GM21360 (cell line): ENCODE measurements around the gene ERFE.

Experiments
- ATAC-seq: cut with Tn5 transposase; IDR thresholded peaks from one replicate; pipeline ENCODE4 v1.9.1; 2021; ENCODE audit warnings: mild to moderate bottlenecking, moderate library complexity; ENCODE audit not compliant: unreplicated experiment

Gene ERFE

DNA sequence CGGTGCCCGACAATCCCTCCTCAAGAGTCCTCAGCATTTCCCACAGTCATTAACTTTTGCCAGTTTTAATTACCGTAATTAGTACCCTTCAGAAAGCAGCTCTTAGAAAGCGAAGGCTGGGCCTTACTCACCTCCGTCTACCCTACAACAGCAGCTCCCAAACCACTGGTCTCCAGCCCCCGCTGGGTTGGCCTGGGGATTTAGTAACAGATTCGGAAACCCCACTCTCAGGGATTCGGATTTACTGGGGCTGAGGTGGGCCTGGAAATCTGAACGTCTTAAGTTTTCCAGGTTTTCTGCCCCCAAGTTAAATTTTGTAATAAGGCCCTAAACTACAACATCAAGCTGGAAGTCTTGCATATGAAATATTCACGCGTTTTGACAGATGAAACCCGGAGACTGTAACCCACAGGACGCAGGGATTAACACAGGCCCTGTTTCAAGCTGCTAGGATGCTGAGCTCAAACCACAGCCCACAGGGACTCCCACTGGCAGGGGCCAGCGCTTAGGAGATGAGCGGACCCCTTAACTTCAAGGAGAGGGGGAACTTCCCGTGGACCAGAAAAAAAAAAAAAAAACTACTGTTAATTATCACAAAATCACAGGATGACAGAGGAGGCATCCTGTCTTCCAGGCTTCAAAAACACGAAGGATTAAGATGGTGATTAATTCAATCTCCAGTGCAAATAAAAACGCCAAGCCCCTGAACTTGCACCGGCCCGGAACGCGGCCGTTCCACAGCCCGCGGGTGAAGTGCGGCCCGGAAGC, 43.7 kb downstream of the ERFE start:
- no peak for ATAC-seq

DNA sequence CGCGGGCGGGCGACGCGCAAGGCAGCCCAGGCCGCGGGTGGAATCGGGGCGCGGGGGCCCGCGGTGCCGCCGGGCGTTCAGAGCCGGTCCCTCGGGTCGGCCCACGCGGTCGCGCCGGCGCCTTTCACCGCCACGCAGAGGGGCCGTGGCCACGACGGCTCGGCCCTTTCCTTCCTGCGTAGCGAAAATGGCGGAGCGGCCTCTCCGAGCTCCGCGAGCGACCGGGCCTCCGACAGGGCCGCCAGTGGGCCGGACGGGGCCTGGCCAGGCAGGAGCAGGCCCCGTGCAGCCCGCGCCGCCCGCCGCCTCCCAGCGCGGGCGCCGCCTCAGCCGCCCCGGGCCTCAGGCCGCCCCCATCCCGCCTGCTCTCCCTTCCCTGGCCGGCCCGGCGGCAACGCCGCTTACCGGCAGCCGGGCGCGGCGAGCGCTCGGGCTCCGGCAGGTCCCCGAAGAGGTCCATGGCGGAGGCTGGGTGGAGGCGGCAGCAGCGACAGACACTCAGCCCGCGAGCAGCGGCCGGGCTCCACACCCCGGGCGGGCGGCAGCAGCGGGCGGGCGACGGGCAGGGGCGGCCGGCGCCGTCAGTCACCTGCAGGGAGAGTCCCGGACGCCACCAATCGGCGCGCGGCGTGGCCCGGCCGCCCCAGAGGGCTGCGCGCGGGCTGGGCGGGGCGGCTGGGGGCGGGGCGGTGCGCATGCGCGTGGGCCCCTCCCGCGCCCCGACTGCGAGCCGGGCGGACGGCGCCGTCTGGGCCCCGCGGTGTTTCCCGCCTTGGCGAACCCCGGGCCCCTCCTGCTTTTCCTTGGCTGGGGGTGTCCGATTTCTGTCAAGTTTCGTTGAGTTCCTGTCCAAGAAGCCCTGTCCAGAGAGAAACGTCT, 44.6 kb downstream of the ERFE start, which contains the start of gene ILKAP:
TSS of gene ILKAP (minus strand) at position 602 of the 879 bp plus-strand sequence. CDS start at position 460, 142 bp downstream.
- peak; percentile 92 for ATAC-seq

DNA sequence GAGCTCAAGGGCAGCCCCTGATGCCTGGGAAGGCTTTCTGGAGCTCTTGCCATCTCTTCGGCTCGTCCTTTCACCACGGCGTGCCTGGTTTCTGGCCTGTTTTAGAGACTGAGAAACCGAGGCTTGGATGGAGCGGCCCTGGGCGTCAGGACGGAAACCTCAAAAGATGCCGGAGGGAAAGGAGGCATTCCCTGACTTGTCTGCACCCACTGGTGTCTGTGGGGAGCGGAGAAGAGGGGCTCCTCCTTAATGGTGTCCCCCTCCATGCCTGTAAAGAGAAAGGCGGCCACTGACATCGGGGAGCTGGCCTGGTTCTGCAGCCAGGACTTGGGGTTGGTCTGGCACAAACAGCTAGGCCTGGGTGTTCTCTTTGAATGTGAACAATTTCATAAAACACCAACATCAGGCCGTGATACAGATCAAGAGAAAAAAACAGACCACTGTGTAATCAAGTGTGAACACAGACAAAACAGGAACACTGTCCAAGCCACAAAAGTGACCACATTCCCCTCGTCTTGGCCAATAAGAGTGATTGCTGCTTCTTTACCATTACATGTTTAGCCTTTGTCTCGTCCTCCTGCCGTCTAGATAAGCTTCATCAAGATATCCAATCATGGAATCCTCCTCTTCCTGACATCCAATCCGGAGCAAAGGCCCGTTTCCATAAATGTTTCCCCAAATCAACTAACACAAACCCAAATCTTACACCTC, 45.4 kb downstream of the ERFE start:
- no peak for ATAC-seq

DNA sequence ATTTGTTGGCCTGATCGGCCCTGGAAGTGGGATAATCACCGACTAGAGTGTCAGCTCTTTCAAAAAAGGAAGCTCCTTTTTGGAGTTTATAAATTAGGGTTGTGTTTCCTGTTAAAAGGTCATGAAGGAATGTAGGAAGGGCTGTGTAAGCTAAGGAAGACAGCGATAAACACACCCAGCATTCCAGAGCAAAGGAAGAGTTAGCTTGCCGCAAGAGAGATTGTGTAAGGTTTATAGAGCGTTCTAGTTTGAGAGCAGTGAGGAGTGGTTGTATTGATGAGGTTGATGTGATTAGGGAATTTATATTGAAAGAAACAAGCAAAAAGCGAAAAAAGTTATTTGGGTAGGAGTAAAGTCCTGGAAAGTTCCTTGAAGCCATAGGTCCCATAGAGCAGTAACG, 48.2 kb downstream of the ERFE start:
- ATAC-seq: no peak

DNA sequence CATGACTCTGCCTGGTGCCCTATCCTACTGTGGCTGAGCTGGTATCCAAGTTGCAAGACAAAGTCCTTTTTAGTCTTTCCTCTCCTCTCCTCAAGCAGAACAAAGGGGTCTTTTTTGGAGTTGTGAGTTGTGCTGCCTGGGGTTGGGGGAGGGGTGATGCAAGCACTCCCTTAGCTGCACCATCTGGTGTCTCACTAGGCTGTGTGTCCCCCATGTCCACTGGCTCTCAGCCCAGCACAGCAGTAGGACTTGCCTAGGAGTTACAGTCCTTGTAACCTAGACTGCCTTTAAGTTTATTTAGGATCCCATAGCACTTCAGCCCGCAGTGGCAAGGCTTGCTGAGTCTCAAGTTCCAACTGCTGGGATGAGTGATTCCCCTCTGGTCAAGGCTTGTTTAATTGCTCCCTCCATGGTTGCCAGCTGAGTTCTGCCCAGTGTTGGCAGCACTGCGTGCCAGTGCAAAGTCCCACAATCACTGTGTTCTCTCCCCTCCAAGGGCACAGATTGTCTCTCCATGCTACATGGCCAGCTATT, 57.9 kb downstream of the ERFE start:
- ATAC-seq: no peak
